PFSK-1 (cell line): Measurements from ENCODE around the gene PSMD3.

Experiments
- POLR2AphosphoS5 ChIP-seq: IDR thresholded peaks from 2 replicates; pipeline ENCODE4 v1.6.1; 2012; ENCODE audit warnings: low read depth, mild to moderate bottlenecking, control low read depth, low read length, moderate library complexity
- SIN3A ChIP-seq: IDR thresholded peaks from 2 replicates; pipeline ENCODE4 v1.6.1; 2012; ENCODE audit warnings: mild to moderate bottlenecking, low read length, moderate library complexity, borderline replicate concordance; ENCODE audit not compliant: insufficient read depth
- TF ChIP-seq, protein P1 (sequence below), 2 experiments: IDR thresholded peaks; 2 replicates each; pipeline versions ENCODE4 v1.6.1 to v1.8.0; 2011 to 2012; ENCODE audit warnings: low read depth in 2 of 2, low read length in 2 of 2, control low read depth in 1 of 2, inconsistent platforms in 1 of 2, mild to moderate bottlenecking in 1 of 2, moderate library complexity in 1 of 2; ENCODE audit not compliant: insufficient read depth in 1 of 2

DNA sequence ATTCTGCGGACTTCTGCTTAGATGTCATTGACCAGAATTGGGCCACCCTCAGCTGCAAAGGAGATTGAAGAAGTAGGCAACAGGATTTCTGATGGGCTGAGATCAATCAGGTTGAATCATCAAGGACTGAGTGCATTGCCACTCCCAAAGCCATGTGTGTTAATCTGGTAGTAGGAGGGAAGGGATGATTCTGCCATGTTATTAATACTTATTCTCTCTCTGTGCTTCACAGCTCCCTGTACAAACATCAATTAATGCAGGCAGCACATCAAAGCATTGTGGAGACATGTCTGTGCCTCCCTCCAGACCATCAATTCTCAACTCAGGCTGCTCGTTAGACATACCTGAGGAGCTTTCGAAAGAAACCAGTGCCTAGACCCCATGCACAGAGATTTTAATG, 41.5 kb upstream of the PSMD3 start:
- TF ChIP-seq POLR2AphosphoS5, result no peak
- TF ChIP-seq, protein P1, sequence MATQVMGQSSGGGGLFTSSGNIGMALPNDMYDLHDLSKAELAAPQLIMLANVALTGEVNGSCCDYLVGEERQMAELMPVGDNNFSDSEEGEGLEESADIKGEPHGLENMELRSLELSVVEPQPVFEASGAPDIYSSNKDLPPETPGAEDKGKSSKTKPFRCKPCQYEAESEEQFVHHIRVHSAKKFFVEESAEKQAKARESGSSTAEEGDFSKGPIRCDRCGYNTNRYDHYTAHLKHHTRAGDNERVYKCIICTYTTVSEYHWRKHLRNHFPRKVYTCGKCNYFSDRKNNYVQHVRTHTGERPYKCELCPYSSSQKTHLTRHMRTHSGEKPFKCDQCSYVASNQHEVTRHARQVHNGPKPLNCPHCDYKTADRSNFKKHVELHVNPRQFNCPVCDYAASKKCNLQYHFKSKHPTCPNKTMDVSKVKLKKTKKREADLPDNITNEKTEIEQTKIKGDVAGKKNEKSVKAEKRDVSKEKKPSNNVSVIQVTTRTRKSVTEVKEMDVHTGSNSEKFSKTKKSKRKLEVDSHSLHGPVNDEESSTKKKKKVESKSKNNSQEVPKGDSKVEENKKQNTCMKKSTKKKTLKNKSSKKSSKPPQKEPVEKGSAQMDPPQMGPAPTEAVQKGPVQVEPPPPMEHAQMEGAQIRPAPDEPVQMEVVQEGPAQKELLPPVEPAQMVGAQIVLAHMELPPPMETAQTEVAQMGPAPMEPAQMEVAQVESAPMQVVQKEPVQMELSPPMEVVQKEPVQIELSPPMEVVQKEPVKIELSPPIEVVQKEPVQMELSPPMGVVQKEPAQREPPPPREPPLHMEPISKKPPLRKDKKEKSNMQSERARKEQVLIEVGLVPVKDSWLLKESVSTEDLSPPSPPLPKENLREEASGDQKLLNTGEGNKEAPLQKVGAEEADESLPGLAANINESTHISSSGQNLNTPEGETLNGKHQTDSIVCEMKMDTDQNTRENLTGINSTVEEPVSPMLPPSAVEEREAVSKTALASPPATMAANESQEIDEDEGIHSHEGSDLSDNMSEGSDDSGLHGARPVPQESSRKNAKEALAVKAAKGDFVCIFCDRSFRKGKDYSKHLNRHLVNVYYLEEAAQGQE (IDR thresholded peaks at IDR 0.05; ENCODE audit: insufficient read depth in 1 of 2, low read depth in 2 of 2, low read length in 2 of 2), result no peak
- TF ChIP-seq SIN3A, result no peak
